Progenitor cell of endocrine pancreas (in vitro differentiated cells): Measurements from ENCODE around the gene SPATA2L. TPM values are rescaled to one million over a fixed set of nuclear protein-coding genes. Genes with fewer than 3 reads are reported as not detected.
A peak's percentile ranks its signal among the peaks of the same experiment; 100 is the strongest.

Experiments
- DNase-seq: peaks from one replicate; pipeline ENCODE4 v3.0.0; 2021; ENCODE audit warnings: low spot score; ENCODE audit not compliant: unreplicated experiment
- H3K27ac Mint-ChIP-seq: 2 replicates; pipeline ENCODE4 v1.8.0; 2021; ENCODE audit warnings: mild to moderate bottlenecking, moderate library complexity, mixed read lengths
- H3K27me3 Mint-ChIP-seq: 2 replicates; pipeline ENCODE4 v1.8.0; 2021; ENCODE audit warnings: mixed read lengths
- H3K36me3 Mint-ChIP-seq: 2 replicates; pipeline ENCODE4 v1.8.0; 2022; ENCODE audit warnings: mixed read lengths; ENCODE audit not compliant: insufficient read depth
- H3K4me1 Mint-ChIP-seq: 2 replicates; pipeline ENCODE4 v1.8.0; 2021; ENCODE audit warnings: low read depth, mixed read lengths
- H3K4me3 Mint-ChIP-seq: 2 replicates; pipeline ENCODE4 v1.8.0; 2021; ENCODE audit warnings: low read depth, mild to moderate bottlenecking, moderate library complexity, mixed read lengths
- H3K9me3 Mint-ChIP-seq: 2 replicates; pipeline ENCODE4 v1.8.0; 2021; ENCODE audit warnings: low read depth, mixed read lengths
- CTCF ChIP-seq: fragments of 200-600 bp; sonication (generic); IDR thresholded peaks from one replicate; pipeline ENCODE4 v1.5.0; 2021; ENCODE audit warnings: antibody characterized with exemption, mild to moderate bottlenecking; ENCODE audit not compliant: unreplicated experiment
- total RNA-seq: library from RNA; stranded (reverse); gene quantifications from 2 replicates; pipeline ENCODE4 v1.2.1, GENCODE V29; 2021

The SPATA2L gene
- total RNA-seq, 1 donor from 2014 or later = 14.0 TPM

DNA sequence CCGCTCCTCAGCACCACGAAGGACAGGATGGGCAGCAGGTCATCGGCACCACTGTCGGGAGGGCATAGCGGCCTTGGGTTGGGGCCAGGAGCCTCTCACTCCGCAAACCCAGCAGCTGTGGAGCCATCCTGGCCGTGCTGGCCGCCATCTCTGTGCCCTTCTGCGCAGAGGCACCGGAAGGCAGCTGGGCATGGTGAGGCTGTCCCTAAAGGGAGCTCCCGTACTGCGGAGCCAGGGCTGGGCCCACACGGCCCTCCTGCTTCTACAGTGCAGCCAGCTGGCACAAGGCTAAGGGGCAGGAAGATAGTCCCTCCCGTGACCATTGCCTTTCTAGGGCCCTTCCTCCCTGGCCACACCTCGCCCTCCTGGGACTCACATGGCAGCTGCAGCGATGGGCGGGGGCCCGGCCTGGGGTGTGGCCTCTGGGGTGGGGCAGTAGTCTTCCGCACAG is 7.0 kb upstream of the SPATA2L start:
- Mint-ChIP-seq H3K4me3 (no peak overlapping the region), H3K27me3 (peaks cover 6% of the 10 kb centered on the region), H3K27ac (no peak overlapping the region), H3K9me3 (no peaks in the 10 kb centered on the region), H3K36me3 (no peaks in the 10 kb centered on the region), H3K4me1 (peaks cover 2% of the 10 kb centered on the region)
- DNase-seq = no peak
- no peak for TF ChIP-seq CTCF

DNA sequence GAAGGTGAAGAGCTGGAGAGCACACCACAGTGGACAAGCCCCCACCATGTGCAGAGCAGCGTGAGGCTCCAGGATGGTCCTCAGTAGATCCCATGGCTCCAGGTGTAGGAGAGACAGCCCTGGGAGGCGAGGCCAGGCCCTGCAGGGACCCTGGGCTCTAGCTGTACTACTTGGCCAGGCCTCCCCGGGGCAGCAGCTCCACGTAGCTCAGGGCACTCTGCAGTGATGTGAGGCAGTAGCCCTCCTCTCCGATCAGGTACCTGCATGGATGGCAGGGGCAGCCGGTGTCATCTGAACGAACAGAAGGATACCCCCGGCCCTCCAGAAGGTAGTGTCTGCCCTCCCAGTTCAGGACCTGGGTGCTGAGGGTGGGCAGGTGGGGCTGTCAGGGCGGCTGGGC is 6.2 kb upstream of the SPATA2L start:
- no peak overlapping the region for H3K4me3 Mint-ChIP-seq
- H3K9me3 Mint-ChIP-seq = no peaks in the 10 kb centered on the region
- H3K27me3 Mint-ChIP-seq = peaks cover 6% of the 10 kb centered on the region
- H3K4me1 Mint-ChIP-seq = peaks cover 2% of the 10 kb centered on the region
- H3K36me3 Mint-ChIP-seq = no peaks in the 10 kb centered on the region
- no peak for DNase-seq
- no peak overlapping the region for H3K27ac Mint-ChIP-seq
- no peak for TF ChIP-seq CTCF

DNA sequence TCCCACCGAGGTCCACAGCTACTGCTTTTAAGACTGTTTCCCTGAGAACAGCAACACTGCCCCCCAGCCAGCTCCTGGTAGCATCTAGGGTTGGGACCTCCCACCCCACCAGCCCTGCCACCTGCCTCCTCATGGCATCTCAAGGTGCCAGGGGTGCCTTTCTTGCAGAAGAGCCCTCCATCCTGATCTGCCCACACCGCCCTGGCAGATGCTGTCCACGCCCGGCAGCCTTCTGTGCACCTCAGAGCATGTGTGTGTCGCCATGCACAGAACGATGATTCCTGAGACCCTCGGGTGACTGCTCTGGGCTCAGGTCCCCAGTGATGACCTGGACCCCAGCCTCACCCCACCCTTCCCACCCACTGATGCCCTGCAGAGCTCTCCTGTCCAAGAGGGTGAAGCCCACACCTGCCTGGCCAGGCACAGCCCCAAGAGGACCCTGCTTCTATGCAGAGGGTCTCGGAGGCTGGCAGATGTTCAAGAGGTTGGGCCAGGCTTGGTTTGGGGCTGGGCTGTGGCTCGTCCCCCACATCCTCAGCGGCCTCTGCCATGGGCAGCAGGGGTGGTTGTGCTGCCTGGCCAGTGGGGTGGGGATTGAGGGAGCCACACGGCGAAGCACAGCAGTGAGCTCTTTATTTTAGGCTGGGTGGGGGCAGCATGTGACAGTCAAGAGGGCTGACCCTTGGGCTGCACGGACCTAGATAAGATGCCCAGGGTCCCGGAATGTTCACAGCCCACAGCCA is 5.2 kb upstream of the SPATA2L start:
- H3K27me3 Mint-ChIP-seq = peaks cover 6% of the 10 kb centered on the region
- no peaks in the 10 kb centered on the region for H3K36me3 Mint-ChIP-seq
- H3K4me1 Mint-ChIP-seq = peaks cover 5% of the 10 kb centered on the region
- TF ChIP-seq CTCF = no peak
- DNase-seq = no peak
- no peak overlapping the region for H3K4me3 Mint-ChIP-seq
- H3K27ac Mint-ChIP-seq = no peak overlapping the region
- no peaks in the 10 kb centered on the region for H3K9me3 Mint-ChIP-seq

GRCh38 chr16:89705006-89705405 is 3.5 kb upstream of the SPATA2L start:
- DNase-seq = no peak
- H3K4me3 Mint-ChIP-seq = no peak overlapping the region
- no peaks in the 10 kb centered on the region for H3K36me3 Mint-ChIP-seq
- H3K4me1 Mint-ChIP-seq = peaks cover 5% of the 10 kb centered on the region
- TF ChIP-seq CTCF = no peak
- no peaks in the 10 kb centered on the region for H3K9me3 Mint-ChIP-seq
- H3K27me3 Mint-ChIP-seq = peaks cover 6% of the 10 kb centered on the region
- H3K27ac Mint-ChIP-seq = peak overlapping the region; percentile 73

- Mint-ChIP-seq H3K9me3 (no peaks in the 10 kb centered on the region), H3K4me1 (peaks cover 6% of the 10 kb centered on the region), H3K27me3 (peaks cover 6% of the 10 kb centered on the region), H3K36me3 (no peaks in the 10 kb centered on the region), H3K4me3 (no peak overlapping the region), H3K27ac (peak overlapping the region; percentile 64)
- no peak for DNase-seq
- TF ChIP-seq CTCF = no peak
Measured at GRCh38 chr16:89704281-89704680, 2.8 kb upstream of the SPATA2L start.
